OCI-LY1 (cell line): Measurements from ENCODE around the gene PCCB.

Experiments used
- CTCF ChIP-seq: fragments of 200-600 bp; sonication (generic), shearing (Covaris generic); IDR thresholded peaks from 2 replicates; pipeline ENCODE4 v1.5.1; 2017; ENCODE audit warnings: mild to moderate bottlenecking, antibody characterized with exemption, low read length, moderate library complexity, mixed read lengths
- EZH2 ChIP-seq: fragments of 200-600 bp; sonication (generic), shearing (Covaris generic); IDR thresholded peaks from 2 replicates; pipeline ENCODE4 v1.8.0; 2017; ENCODE audit warnings: borderline replicate concordance, mixed run types, mild to moderate bottlenecking, antibody characterized with exemption, low read length, moderate library complexity, mixed read lengths

GRCh38 chr3:136232413-136232812, 17.7 kb upstream of the PCCB start:
- no peak for TF ChIP-seq CTCF
- no peak for TF ChIP-seq EZH2
